ENCODE data around the gene SH2D3C. TPM values are rescaled to one million over a fixed set of nuclear protein-coding genes. Genes with fewer than 3 reads are reported as not detected.

Gene SH2D3C
- polyA plus RNA-seq, 1 donor from 2014 or later, result 14.5 TPM

DNA sequence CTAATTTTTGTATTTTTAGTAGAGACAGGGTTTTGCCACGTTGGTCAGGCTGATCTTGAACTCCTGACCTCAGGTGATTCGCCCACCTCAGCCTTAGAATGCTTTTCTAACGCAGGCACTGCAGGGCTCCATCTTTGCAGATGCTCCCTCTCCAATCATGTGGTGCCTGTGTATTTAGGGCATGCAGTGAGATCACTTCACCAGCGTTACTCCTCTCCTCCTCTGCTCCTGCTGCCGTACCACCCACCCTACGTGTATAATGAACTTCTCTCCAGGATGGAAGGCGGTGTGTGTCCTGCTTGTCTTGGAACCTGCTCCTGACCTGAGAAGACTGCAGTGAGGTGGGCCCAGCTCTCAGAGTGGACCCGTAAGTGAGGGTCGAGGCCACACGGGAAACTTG, 85.3 kb downstream of the SH2D3C start:
- Histone ChIP-seq H3K79me2 (replicated peaks; ENCODE audit: insufficient read depth, low read length) (no peaks in the 10 kb centered on the region), H3K9ac (ENCODE audit: low read length) (no peak overlapping the region), H3K36me3 (ENCODE audit: insufficient read depth, low read length) (no peaks in the 10 kb centered on the region), H3F3A (ENCODE audit: insufficient read depth, low read length, poor library complexity, severe bottlenecking) (no peaks in the 10 kb centered on the region), H3K27me3 (ENCODE audit: insufficient read depth, low read depth, low read length) (no peaks in the 10 kb centered on the region), H3K9me3 (ENCODE audit: low read length) (no peaks in the 10 kb centered on the region), H3K9me2 (ENCODE audit: insufficient read depth, low read length) (no peaks in the 10 kb centered on the region), H3K27ac (ENCODE audit: low read length) (no peak overlapping the region), H2AFZ (ENCODE audit: low read depth, low read length) (no peak overlapping the region), H3K4me2 (ENCODE audit: low read length) (no peak overlapping the region), H4K20me1 (ENCODE audit: insufficient read depth) (no peaks in the 10 kb centered on the region), H3K4me3 (ENCODE audit: low read length) (no peak overlapping the region)
- TF ChIP-seq SMC3 (conservative IDR thresholded peaks at IDR 0.05; ENCODE audit: poor library complexity) (no peak), RAD21 (conservative IDR thresholded peaks at IDR 0.05) (no peak), REST (IDR thresholded peaks at IDR 0.05; ENCODE audit: borderline replicate concordance) (no peak), EZH2 (IDR thresholded peaks at IDR 0.05; ENCODE audit: borderline replicate concordance, insufficient read depth, low read length, poor library complexity, severe bottlenecking) (no peak), TAF1 (IDR thresholded peaks at IDR 0.05; ENCODE audit: low read depth) (no peak), POLR2AphosphoS5 (IDR thresholded peaks at IDR 0.05) (no peak), MXI1 (conservative IDR thresholded peaks at IDR 0.05; ENCODE audit: poor library complexity, severe bottlenecking) (no peak), EP300 (conservative IDR thresholded peaks at IDR 0.05; ENCODE audit: poor library complexity, severe bottlenecking) (no peak)
- TF ChIP-seq, protein P1, sequence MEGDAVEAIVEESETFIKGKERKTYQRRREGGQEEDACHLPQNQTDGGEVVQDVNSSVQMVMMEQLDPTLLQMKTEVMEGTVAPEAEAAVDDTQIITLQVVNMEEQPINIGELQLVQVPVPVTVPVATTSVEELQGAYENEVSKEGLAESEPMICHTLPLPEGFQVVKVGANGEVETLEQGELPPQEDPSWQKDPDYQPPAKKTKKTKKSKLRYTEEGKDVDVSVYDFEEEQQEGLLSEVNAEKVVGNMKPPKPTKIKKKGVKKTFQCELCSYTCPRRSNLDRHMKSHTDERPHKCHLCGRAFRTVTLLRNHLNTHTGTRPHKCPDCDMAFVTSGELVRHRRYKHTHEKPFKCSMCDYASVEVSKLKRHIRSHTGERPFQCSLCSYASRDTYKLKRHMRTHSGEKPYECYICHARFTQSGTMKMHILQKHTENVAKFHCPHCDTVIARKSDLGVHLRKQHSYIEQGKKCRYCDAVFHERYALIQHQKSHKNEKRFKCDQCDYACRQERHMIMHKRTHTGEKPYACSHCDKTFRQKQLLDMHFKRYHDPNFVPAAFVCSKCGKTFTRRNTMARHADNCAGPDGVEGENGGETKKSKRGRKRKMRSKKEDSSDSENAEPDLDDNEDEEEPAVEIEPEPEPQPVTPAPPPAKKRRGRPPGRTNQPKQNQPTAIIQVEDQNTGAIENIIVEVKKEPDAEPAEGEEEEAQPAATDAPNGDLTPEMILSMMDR (IDR thresholded peaks at IDR 0.05; ENCODE audit: poor library complexity, severe bottlenecking), result no peak

DNA sequence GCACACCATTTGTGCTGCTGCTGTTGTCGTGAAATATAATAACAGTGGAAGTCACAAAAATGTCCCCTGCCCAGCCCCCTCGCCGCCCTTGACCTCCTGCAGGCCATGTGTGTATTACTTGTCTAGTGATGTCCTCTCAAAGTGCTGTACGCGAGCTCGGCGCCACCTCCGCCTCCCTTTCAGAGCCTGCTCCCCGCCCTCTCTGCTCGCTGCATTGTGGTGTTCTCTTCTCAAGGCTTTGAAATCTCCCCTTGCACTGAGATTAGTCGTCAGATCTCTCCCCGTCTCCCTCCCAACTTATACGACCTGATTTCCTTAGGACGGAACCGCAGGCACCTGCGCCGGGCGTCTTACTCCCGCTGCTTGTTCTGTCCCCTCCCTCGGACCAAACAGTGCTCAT, 86.4 kb downstream of the SH2D3C start:
- no peaks in the 10 kb centered on the region for H3K27me3 ChIP-seq (ENCODE audit: insufficient read depth, low read depth, low read length)
- no peaks in the 10 kb centered on the region for H3K9me3 ChIP-seq (ENCODE audit: low read length)
- no peaks in the 10 kb centered on the region for H3K36me3 ChIP-seq (ENCODE audit: insufficient read depth, low read length)
- H3K4me3 ChIP-seq (ENCODE audit: low read length), result no peak overlapping the region
- no peak overlapping the region for H3K9ac ChIP-seq (ENCODE audit: low read length)
- H3K9me2 ChIP-seq (ENCODE audit: insufficient read depth, low read length), result no peaks in the 10 kb centered on the region
- no peaks in the 10 kb centered on the region for H4K20me1 ChIP-seq (ENCODE audit: insufficient read depth)
- no peak overlapping the region for H2AFZ ChIP-seq (ENCODE audit: low read depth, low read length)
- no peak for TF ChIP-seq EP300 (conservative IDR thresholded peaks at IDR 0.05; ENCODE audit: poor library complexity, severe bottlenecking)
- no peak for TF ChIP-seq RAD21 (conservative IDR thresholded peaks at IDR 0.05)
- no peak for TF ChIP-seq MXI1 (conservative IDR thresholded peaks at IDR 0.05; ENCODE audit: poor library complexity, severe bottlenecking)
- H3K79me2 ChIP-seq (replicated peaks; ENCODE audit: insufficient read depth, low read length), result no peaks in the 10 kb centered on the region
- no peak overlapping the region for H3K4me2 ChIP-seq (ENCODE audit: low read length)
- H3K27ac ChIP-seq (ENCODE audit: low read length), result no peak overlapping the region
- no peaks in the 10 kb centered on the region for H3F3A ChIP-seq (ENCODE audit: insufficient read depth, low read length, poor library complexity, severe bottlenecking)

DNA sequence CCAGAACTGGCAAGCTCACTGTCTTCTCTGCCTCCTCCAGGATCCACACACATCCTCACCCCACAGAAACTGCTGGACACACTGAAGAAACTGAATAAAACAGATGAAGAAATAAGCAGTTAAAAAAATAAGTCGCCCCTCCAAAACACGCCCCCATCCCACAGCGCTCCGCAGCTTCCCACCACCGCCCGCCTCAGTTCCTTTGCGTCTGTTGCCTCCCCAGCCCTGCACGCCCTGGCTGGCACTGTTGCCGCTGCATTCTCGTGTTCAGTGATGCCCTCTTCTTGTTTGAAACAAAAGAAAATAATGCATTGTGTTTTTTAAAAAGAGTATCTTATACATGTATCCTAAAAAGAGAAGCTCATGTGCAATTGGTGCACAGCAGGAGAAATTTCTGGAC, 87.7 kb downstream of the SH2D3C start:
- Histone ChIP-seq H3K4me2 (ENCODE audit: low read length) (no peak overlapping the region), H3K9me2 (ENCODE audit: insufficient read depth, low read length) (no peaks in the 10 kb centered on the region), H3K36me3 (ENCODE audit: insufficient read depth, low read length) (no peaks in the 10 kb centered on the region), H3K4me3 (ENCODE audit: low read length) (no peak overlapping the region), H3K27me3 (ENCODE audit: insufficient read depth, low read depth, low read length) (no peaks in the 10 kb centered on the region), H4K20me1 (ENCODE audit: insufficient read depth) (no peaks in the 10 kb centered on the region), H3K79me2 (replicated peaks; ENCODE audit: insufficient read depth, low read length) (no peaks in the 10 kb centered on the region), H3F3A (ENCODE audit: insufficient read depth, low read length, poor library complexity, severe bottlenecking) (no peaks in the 10 kb centered on the region), H2AFZ (ENCODE audit: low read depth, low read length) (no peak overlapping the region), H3K9ac (ENCODE audit: low read length) (no peak overlapping the region), H3K9me3 (ENCODE audit: low read length) (no peaks in the 10 kb centered on the region), H3K27ac (ENCODE audit: low read length) (no peak overlapping the region)
- TF ChIP-seq EP300 (conservative IDR thresholded peaks at IDR 0.05; ENCODE audit: poor library complexity, severe bottlenecking) (no peak), SMC3 (conservative IDR thresholded peaks at IDR 0.05; ENCODE audit: poor library complexity) (no peak), RAD21 (conservative IDR thresholded peaks at IDR 0.05) (no peak), TAF1 (IDR thresholded peaks at IDR 0.05; ENCODE audit: low read depth) (no peak)
